ENCODE measurements around the gene CAVIN3. TPM values are rescaled to one million over a fixed set of nuclear protein-coding genes. Genes with fewer than 3 reads are reported as not detected.

CAVIN3 gene
- polyA plus RNA-seq, 1 donor (not counting 4 experiments of a cell fraction or from before 2014, with no cell fraction given) = 30.1 TPM

- Histone ChIP-seq H3K79me2 (ENCODE audit: control insufficient read depth, insufficient read depth, low read length) (no peaks in the 10 kb centered on the region), H3K4me3 (ENCODE audit: control insufficient read depth in 2 of 3, extremely low read depth in 1 of 3, insufficient read depth in 2 of 3, low read depth in 1 of 3, low read length in 3 of 3) (no peak overlapping the region), H3K9ac (ENCODE audit: control insufficient read depth, extremely low read depth, insufficient read depth, low read length) (no peak overlapping the region), H2AFZ (ENCODE audit: control insufficient read depth, low read length) (no peak overlapping the region), H3K9me3 (ENCODE audit: control insufficient read depth, low read depth, low read length) (no peaks in the 10 kb centered on the region), H3K4me2 (ENCODE audit: control insufficient read depth, extremely low read depth, insufficient read depth, low read depth, low read length) (no peak overlapping the region), H3K27me3 (ENCODE audit: control insufficient read depth, extremely low read depth, insufficient read depth, low read length) (no peaks in the 10 kb centered on the region), H3K27ac (ENCODE audit: control insufficient read depth, insufficient read depth, low read length) (no peak overlapping the region), H3K9me1 (ENCODE audit: control insufficient read depth, extremely low read depth, insufficient read depth, low read length) (no peaks in the 10 kb centered on the region), H3K36me3 (ENCODE audit: control insufficient read depth in 2 of 2, extremely low read depth in 1 of 2, insufficient read depth in 2 of 2, low read length in 2 of 2) (no peaks in the 10 kb centered on the region), H4K20me1 (ENCODE audit: control insufficient read depth, extremely low read depth, insufficient read depth, low read length) (no peaks in the 10 kb centered on the region), H3K4me1 (ENCODE audit: control insufficient read depth, extremely low read depth, insufficient read depth, low read length) (peaks cover 11% of the 10 kb centered on the region)
- no peak for FAIRE-seq
- DNase-seq (ENCODE audit: low read depth, low spot score) = no peak
- no peak for TF ChIP-seq EZH2 (IDR thresholded peaks at IDR 0.05; ENCODE audit: low read length)
- no peak for TF ChIP-seq CTCF (optimal IDR thresholded peaks at IDR 0.05 in 1 of 3, IDR thresholded peaks at IDR 0.05 in 1 of 3, conservative IDR thresholded peaks at IDR 0.05 in 1 of 3; ENCODE audit: extremely low read depth in 1 of 3, insufficient read depth in 2 of 3, low read length in 3 of 3)
- dilution Hi-C loops (cut with MboI; ENCODE audit: extremely low pct_ligation_motif_present, low sequenced_read_pairs) = no loop called here
Measured at GRCh38 chr11:6360183-6360582, 39.9 kb upstream of the CAVIN3 start.

- Histone ChIP-seq H3K9me3 (ENCODE audit: control insufficient read depth, low read depth, low read length) (no peaks in the 10 kb centered on the region), H3K27ac (ENCODE audit: control insufficient read depth, insufficient read depth, low read length) (no peak overlapping the region), H3K4me1 (ENCODE audit: control insufficient read depth, extremely low read depth, insufficient read depth, low read length) (peaks cover 6% of the 10 kb centered on the region), H3K4me3 (ENCODE audit: control insufficient read depth in 2 of 3, extremely low read depth in 1 of 3, insufficient read depth in 2 of 3, low read depth in 1 of 3, low read length in 3 of 3) (no peak overlapping the region), H3K9me1 (ENCODE audit: control insufficient read depth, extremely low read depth, insufficient read depth, low read length) (no peaks in the 10 kb centered on the region), H3K9ac (ENCODE audit: control insufficient read depth, extremely low read depth, insufficient read depth, low read length) (no peak overlapping the region), H4K20me1 (ENCODE audit: control insufficient read depth, extremely low read depth, insufficient read depth, low read length) (no peaks in the 10 kb centered on the region), H3K4me2 (ENCODE audit: control insufficient read depth, extremely low read depth, insufficient read depth, low read depth, low read length) (peak overlapping the region; percentile 50), H3K79me2 (ENCODE audit: control insufficient read depth, insufficient read depth, low read length) (no peaks in the 10 kb centered on the region), H3K27me3 (ENCODE audit: control insufficient read depth, extremely low read depth, insufficient read depth, low read length) (no peaks in the 10 kb centered on the region), H3K36me3 (ENCODE audit: control insufficient read depth in 2 of 2, extremely low read depth in 1 of 2, insufficient read depth in 2 of 2, low read length in 2 of 2) (no peaks in the 10 kb centered on the region), H2AFZ (ENCODE audit: control insufficient read depth, low read length) (peak overlapping the region; percentile 85)
- TF ChIP-seq CTCF (optimal IDR thresholded peaks at IDR 0.05 in 1 of 3, IDR thresholded peaks at IDR 0.05 in 1 of 3, conservative IDR thresholded peaks at IDR 0.05 in 1 of 3; ENCODE audit: extremely low read depth in 1 of 3, insufficient read depth in 2 of 3, low read length in 3 of 3) = no peak
- no peak for TF ChIP-seq EZH2 (IDR thresholded peaks at IDR 0.05; ENCODE audit: low read length)
- DNase-seq (ENCODE audit: low read depth, low spot score) (peak; percentile 28), FAIRE-seq (no peak)
- dilution Hi-C loops (cut with MboI; ENCODE audit: extremely low pct_ligation_motif_present, low sequenced_read_pairs) = no loop called here
Measured at GRCh38 chr11:6357222-6357621, 36.9 kb upstream of the CAVIN3 start.
